Adrenal gland (tissue), 12 donors: ENCODE results near the gene TRIM72. TPM values are rescaled to one million over a fixed set of nuclear protein-coding genes. Genes with fewer than 3 reads are reported as not detected.

ENCODE experiments used
- DNase-seq, 7 donors: peaks; one replicate each; pipeline ENCODE4 v3.0.0-alpha.2; 2019 to 2020
- H3K27ac ChIP-seq, 5 donors: fragments of 200-600 bp; sonication (generic) in 4 of 5; 1 replicate in 3 of 5; 2 replicates in 2 of 5; pipeline versions ENCODE4 v1.5.1 to v1.8.0; 2016 to 2020; ENCODE audit warnings: mild to moderate bottlenecking in 1 of 5
- H3K27me3 ChIP-seq: fragments of 200-600 bp; 2 replicates; pipeline ENCODE4 v1.8.0; 2021
- H3K36me3 ChIP-seq, 2 donors: fragments of 200-600 bp; replicated peaks in 1 of 2; 1 replicate in 1 of 2; 2 replicates in 1 of 2; pipeline versions ENCODE4 v1.5.1 to v1.8.0; 2018 to 2022
- H3K4me1 ChIP-seq, 2 donors: fragments of 200-600 bp; replicated peaks in 1 of 2; 1 replicate in 1 of 2; 2 replicates in 1 of 2; pipeline versions ENCODE4 v1.5.1 to v1.8.0; 2018 to 2021
- H3K4me3 ChIP-seq, 4 donors: fragments of 200-600 bp; sonication (generic) in 3 of 4; one replicate each; pipeline ENCODE4 v1.5.1; 2016 to 2018
- H3K9me3 ChIP-seq, 3 donors: fragments of 200-600 bp; sonication (generic) in 1 of 3; replicated peaks in 1 of 3; 1 replicate in 2 of 3; 2 replicates in 1 of 3; pipeline versions ENCODE4 v1.5.1 to v1.8.0; 2016 to 2021
- POLR2A ChIP-seq, 2 donors: fragments of 450-650 bp; IDR thresholded peaks; one replicate each; pipeline ENCODE4 v1.6.1; 2017; ENCODE audit warnings: antibody characterized with exemption in 2 of 2, mild to moderate bottlenecking in 2 of 2, moderate library complexity in 1 of 2
- WGBS, 4 donors: extraction: QIAGEN DNeasy Blood & Tissue Kit in 2 of 4; methylation state at CpG; one replicate each; pipeline versions ENCODE4 v1.1.5 to v1.1.7; 2013 to 2017; 5-methylcytosine and 5-hydroxymethylcytosine counted together
- intact Hi-C, 2 donors: fragments of 100-400 bp; cut with DNase I; formaldehyde crosslinking; loops; one replicate each; pipeline versions ENCODE4 v1.14.1 to v1.15.0; 2022 to 2023
- polyA plus RNA-seq, 3 donors: library from polyadenylated mRNA; stranded (reverse); fragments of 200-250 nt in 2 of 3; fragments of 350-450 nt in 1 of 3; fragmentation: Illumina TruSeq in 1 of 3; extraction: RNeasy Lipid Tissue Mini Kit (QIAGEN cat#74804) in 1 of 3; gene quantifications; one replicate each; pipeline ENCODE4 v1.2.3, GENCODE V29; 2013 to 2014
- total RNA-seq, 9 donors: library from RNA; depleted of rRNA in 4 of 9; stranded (reverse); fragments of >200 nt in 4 of 9; fragments of 120-200 nt in 1 of 9; fragmentation: NEBNext Ultra II Directional in 1 of 9; extraction: Animal tissue kit (Norgen Biotek cat#: 25700) in 1 of 9; gene quantifications; one replicate each; pipeline versions ENCODE4 v1.1.0 to v1.2.4, GENCODE V29; 2013 to 2023
- TF ChIP-seq, protein P1 (sequence below), 6 experiments: fragments of 450-650 bp in 4 of 6; fragments of 200-600 bp in 2 of 6; sonication (generic) in 1 of 6; IDR thresholded peaks; 1 replicate in 5 of 6; 2 replicates in 1 of 6; pipeline versions ENCODE4 v1.5.1 to v1.8.0; 2016 to 2021; ENCODE audit warnings: antibody characterized with exemption in 6 of 6, mild to moderate bottlenecking in 2 of 6, moderate library complexity in 1 of 6
- donor health status: healthy with polysubstance abuse.
- donor health status: Bipolar disorder and iron deficiency.
- donor health status: DM: yes; HTN: yes; CAD: no.
- donor health status: DM: no; HTN: no; CAD: no.
- donor health status: DM: no; HTN: no; CAD: no.
- donor health status: DM: yes; HTN: yes; CAD: no.

The TRIM72 gene
- total and polyA plus RNA-seq, 12 donors = 0.03 to 0.24 (median 0.06) TPM; not detected in 7

DNA sequence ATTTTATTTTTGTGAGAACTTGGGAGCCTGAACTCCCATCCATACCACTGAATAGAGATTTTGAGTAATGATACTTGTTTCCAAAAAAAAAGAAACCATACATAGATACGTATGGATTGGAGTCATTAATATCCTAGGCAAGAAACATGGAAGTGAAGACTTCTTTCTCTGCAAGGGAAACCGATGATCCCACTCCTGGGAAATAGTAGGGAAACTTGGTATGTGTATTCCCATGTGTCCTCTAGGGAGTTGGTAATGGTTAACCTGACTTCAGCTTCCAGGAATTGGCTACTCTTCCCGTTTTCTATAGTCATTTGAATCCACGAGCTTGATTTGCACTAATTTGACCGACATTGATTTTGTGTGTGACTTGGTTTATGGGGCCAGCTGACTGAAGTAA is 28.6 kb upstream of the TRIM72 start:
- Histone ChIP-seq H3K9me3 (no peaks in the 10 kb centered on the region), H3K27me3 (no peaks in the 10 kb centered on the region), H3K4me1 (peaks cover 21 to 34% of the 10 kb centered on the region in 2 donors), H3K4me3 (no peak overlapping the region), H3K36me3 (peaks cover 0 to 81% of the 10 kb centered on the region in 2 donors), H3K27ac (no peak overlapping the region)
- DNase-seq = no peak
- intact Hi-C loops = no loop called here
- TF ChIP-seq, protein P1, sequence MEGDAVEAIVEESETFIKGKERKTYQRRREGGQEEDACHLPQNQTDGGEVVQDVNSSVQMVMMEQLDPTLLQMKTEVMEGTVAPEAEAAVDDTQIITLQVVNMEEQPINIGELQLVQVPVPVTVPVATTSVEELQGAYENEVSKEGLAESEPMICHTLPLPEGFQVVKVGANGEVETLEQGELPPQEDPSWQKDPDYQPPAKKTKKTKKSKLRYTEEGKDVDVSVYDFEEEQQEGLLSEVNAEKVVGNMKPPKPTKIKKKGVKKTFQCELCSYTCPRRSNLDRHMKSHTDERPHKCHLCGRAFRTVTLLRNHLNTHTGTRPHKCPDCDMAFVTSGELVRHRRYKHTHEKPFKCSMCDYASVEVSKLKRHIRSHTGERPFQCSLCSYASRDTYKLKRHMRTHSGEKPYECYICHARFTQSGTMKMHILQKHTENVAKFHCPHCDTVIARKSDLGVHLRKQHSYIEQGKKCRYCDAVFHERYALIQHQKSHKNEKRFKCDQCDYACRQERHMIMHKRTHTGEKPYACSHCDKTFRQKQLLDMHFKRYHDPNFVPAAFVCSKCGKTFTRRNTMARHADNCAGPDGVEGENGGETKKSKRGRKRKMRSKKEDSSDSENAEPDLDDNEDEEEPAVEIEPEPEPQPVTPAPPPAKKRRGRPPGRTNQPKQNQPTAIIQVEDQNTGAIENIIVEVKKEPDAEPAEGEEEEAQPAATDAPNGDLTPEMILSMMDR (IDR thresholded peaks at IDR 0.05) = no peak
- TF ChIP-seq POLR2A (IDR thresholded peaks at IDR 0.05) = no peak
- 72 to 80% (median 73%) methylated on average over 5 of the region's 5 CpGs for WGBS, 4 donors

DNA sequence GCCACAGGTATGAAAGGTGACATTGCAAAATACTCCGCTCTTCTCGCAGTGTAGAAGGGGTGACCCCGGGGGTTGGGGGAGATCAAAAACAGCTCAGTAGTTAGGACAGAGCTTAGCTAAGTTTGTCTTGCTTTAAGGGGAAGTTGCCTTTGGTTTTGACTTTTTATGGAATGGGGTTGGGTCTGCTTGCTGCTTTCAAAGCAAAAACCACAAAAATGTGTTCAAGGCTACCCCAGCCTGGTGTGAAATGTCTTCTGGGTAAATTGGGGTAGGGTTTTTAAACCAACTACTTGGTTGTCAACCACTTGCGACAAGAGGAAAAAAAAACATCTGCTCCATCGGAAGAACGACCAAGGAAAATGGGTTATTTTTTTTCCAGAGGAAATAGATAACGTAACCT is 27.7 kb upstream of the TRIM72 start:
- no peak overlapping the region for H3K4me3 ChIP-seq
- TF ChIP-seq, protein P1 (IDR thresholded peaks at IDR 0.05) = no peak
- TF ChIP-seq POLR2A (IDR thresholded peaks at IDR 0.05) = no peak
- H3K27me3 ChIP-seq = no peaks in the 10 kb centered on the region
- H3K27ac ChIP-seq = no peak overlapping the region
- H3K4me1 ChIP-seq = peaks cover 20 to 31% of the 10 kb centered on the region in 2 donors
- H3K9me3 ChIP-seq = no peaks in the 10 kb centered on the region
- WGBS, 4 donors = 75 to 78% (median 76%) methylated on average over 7 of the region's 7 CpGs
- intact Hi-C loops = no loop called here
- peaks cover 0 to 90% of the 10 kb centered on the region in 2 donors for H3K36me3 ChIP-seq
- DNase-seq = no peak

DNA sequence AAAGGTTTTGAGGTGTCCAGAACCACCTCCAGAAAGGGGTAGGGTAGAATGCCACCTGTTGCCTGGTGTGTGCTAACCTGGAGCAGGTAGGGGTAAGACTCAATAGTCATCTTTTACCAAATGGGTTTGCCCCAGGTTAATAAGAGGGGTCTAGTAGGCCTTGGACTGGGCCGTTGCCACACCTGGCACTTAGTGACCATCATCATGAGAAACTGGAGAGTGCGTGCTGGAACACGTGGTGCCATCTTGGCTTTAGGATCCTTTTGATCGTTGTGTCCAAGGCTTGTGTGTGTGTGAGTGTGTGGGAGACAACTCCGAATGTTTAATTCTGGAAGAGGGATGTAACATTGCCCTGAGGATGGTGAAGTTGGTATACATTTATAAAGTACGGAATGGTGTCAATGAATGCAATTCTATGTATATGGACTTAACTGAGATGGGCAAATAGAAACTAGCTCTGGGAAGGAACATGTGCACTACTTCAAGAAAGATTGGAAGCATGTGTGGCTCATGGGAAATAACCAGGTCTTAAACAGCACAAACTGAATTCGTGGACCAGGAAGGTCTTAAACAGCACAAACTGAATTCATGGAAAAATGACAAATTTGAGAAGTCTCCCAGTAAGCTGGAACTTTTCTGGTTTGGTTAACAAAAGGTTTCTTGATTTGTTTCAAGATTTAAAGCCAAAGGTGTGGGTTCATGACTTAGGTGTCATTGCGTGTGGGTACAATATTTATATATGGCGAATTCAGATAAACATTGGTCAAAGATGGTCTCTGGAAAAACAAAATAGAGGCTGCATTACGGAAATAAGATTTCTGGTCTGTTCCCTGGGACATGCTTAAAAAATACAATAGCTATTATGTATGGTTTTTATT is 26.8 kb upstream of the TRIM72 start:
- H3K27me3 ChIP-seq = no peaks in the 10 kb centered on the region
- no peak overlapping the region for H3K4me3 ChIP-seq
- H3K36me3 ChIP-seq = peaks cover 0 to 100% of the 10 kb centered on the region in 2 donors
- peaks cover 10 to 21% of the 10 kb centered on the region in 2 donors for H3K4me1 ChIP-seq
- intact Hi-C loops = no loop called here
- no peaks in the 10 kb centered on the region for H3K9me3 ChIP-seq
- H3K27ac ChIP-seq = no peak overlapping the region
- DNase-seq = no peak
- TF ChIP-seq, protein P1 (IDR thresholded peaks at IDR 0.05) = no peak
- TF ChIP-seq POLR2A (IDR thresholded peaks at IDR 0.05) = no peak
- 83 to 89% (median 88%) methylated on average over 10 of the region's 10 CpGs for WGBS, 4 donors

DNA sequence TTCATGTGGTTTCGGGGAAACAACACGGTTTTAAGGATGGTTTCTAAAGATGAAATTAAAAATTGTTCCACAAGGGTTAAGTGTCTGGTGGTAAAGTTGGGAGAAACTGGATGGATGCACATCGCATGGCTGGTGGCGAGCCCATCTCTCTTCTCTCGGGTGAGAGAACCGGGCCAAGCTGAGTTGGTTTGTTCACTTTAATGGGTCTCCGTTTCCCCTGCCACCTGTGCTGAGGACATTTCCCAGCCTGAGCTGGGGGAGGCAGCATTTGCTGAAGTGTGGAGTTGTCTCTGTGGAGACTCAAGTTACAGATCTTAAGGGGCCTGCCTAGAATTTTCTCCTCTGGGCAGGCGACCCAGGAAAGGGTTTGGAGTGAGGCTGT is 26.1 kb upstream of the TRIM72 start:
- Histone ChIP-seq H3K4me3 (no peak overlapping the region), H3K9me3 (no peaks in the 10 kb centered on the region), H3K27ac (no peak overlapping the region), H3K27me3 (no peaks in the 10 kb centered on the region), H3K4me1 (peaks cover 5 to 14% of the 10 kb centered on the region in 2 donors), H3K36me3 (peaks cover 0 to 100% of the 10 kb centered on the region in 2 donors)
- intact Hi-C loops = no loop called here
- no peak for TF ChIP-seq POLR2A (IDR thresholded peaks at IDR 0.05)
- TF ChIP-seq, protein P1 (IDR thresholded peaks at IDR 0.05) = no peak
- DNase-seq = no peak
- WGBS, 4 donors = 86 to 91% (median 88%) methylated on average over 8 of the region's 8 CpGs
